ENCODE measurements around the gene TNPO1. TPM values are rescaled to one million over a fixed set of nuclear protein-coding genes. Genes with fewer than 3 reads are reported as not detected.

TNPO1 gene
- total and polyA plus RNA-seq, 2 of the 13 experiments (the other 11 are each of a cell fraction or from before 2014, with no cell fraction given) = 26.7 to 123 TPM

DNA sequence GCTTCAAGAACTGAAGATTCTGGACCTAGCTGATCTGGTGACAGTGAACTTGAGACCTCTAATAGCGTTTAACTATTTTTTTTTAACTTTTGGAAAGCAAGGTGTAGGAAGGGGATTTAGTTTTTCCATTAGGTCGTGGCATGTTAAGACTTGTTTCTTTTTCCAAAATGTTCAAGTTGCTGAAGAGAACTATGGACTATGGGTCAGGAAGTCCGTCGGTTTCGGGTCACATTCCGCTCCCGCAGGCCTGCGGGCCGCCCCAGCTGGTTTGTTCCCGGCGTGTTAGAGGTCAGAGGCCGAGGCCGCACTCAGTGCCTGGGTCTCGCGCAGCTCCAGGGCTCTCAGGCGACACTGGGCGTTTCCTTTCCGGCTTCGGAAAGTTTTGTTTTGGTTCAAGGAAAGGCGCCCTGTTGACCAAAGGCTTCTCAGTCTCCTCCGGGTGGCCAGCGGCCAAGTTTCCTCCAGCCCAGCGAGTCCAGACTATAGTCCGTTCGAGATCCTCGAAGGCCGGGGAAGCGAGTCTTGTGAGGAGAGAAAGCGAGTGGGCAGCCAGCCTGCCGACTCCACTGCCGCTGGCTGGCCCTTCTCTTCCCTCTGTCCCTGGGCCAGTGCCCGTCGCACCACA is 138.8 kb downstream of the TNPO1 start (continued):
- TF ChIP-seq, protein P1, sequence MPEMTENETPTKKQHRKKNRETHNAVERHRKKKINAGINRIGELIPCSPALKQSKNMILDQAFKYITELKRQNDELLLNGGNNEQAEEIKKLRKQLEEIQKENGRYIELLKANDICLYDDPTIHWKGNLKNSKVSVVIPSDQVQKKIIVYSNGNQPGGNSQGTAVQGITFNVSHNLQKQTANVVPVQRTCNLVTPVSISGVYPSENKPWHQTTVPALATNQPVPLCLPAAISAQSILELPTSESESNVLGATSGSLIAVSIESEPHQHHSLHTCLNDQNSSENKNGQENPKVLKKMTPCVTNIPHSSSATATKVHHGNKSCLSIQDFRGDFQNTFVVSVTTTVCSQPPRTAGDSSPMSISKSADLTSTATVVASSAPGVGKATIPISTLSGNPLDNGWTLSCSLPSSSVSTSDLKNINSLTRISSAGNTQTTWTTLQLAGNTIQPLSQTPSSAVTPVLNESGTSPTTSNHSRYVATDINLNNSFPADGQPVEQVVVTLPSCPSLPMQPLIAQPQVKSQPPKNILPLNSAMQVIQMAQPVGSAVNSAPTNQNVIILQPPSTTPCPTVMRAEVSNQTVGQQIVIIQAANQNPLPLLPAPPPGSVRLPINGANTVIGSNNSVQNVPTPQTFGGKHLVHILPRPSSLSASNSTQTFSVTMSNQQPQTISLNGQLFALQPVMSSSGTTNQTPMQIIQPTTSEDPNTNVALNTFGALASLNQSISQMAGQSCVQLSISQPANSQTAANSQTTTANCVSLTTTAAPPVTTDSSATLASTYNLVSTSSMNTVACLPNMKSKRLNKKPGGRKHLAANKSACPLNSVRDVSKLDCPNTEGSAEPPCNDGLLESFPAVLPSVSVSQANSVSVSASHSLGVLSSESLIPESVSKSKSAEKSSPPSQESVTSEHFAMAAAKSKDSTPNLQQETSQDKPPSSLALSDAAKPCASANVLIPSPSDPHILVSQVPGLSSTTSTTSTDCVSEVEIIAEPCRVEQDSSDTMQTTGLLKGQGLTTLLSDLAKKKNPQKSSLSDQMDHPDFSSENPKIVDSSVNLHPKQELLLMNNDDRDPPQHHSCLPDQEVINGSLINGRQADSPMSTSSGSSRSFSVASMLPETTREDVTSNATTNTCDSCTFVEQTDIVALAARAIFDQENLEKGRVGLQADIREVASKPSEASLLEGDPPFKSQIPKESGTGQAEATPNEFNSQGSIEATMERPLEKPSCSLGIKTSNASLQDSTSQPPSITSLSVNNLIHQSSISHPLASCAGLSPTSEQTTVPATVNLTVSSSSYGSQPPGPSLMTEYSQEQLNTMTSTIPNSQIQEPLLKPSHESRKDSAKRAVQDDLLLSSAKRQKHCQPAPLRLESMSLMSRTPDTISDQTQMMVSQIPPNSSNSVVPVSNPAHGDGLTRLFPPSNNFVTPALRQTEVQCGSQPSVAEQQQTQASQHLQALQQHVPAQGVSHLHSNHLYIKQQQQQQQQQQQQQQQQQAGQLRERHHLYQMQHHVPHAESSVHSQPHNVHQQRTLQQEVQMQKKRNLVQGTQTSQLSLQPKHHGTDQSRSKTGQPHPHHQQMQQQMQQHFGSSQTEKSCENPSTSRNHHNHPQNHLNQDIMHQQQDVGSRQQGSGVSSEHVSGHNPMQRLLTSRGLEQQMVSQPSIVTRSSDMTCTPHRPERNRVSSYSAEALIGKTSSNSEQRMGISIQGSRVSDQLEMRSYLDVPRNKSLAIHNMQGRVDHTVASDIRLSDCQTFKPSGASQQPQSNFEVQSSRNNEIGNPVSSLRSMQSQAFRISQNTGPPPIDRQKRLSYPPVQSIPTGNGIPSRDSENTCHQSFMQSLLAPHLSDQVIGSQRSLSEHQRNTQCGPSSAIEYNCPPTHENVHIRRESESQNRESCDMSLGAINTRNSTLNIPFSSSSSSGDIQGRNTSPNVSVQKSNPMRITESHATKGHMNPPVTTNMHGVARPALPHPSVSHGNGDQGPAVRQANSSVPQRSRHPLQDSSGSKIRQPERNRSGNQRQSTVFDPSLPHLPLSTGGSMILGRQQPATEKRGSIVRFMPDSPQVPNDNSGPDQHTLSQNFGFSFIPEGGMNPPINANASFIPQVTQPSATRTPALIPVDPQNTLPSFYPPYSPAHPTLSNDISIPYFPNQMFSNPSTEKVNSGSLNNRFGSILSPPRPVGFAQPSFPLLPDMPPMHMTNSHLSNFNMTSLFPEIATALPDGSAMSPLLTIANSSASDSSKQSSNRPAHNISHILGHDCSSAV (CRISPR knock-in tag; IDR thresholded peaks at IDR 0.05; ENCODE audit: borderline replicate concordance) = no peak
- no peak for TF ChIP-seq KLF12 (CRISPR knock-in tag; IDR thresholded peaks at IDR 0.05; ENCODE audit: borderline replicate concordance)
- no peak for TF ChIP-seq NFIB (CRISPR knock-in tag; IDR thresholded peaks at IDR 0.05; ENCODE audit: borderline replicate concordance)
- TF ChIP-seq TCF7L2 (IDR thresholded peaks at IDR 0.05; ENCODE audit: low read depth, low read length) = no peak
- TF ChIP-seq ZNF3 (CRISPR knock-in tag; IDR thresholded peaks at IDR 0.05) = no peak
- no peak for TF ChIP-seq SALL1 (CRISPR knock-in tag; IDR thresholded peaks at IDR 0.05)
- TF ChIP-seq, protein P2, sequence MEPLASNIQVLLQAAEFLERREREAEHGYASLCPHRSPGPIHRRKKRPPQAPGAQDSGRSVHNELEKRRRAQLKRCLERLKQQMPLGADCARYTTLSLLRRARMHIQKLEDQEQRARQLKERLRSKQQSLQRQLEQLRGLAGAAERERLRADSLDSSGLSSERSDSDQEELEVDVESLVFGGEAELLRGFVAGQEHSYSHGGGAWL (CRISPR knock-in tag; IDR thresholded peaks at IDR 0.05) = 0 out of 2 replicates have a peak, but pooled peaks have one; percentile 5
- peak; percentile 67 for TF ChIP-seq ZNF883 (CRISPR knock-in tag; IDR thresholded peaks at IDR 0.05; ENCODE audit: not compliant biosample characterization)
- TF ChIP-seq SMYD3 (CRISPR knock-in tag; IDR thresholded peaks at IDR 0.05) = no peak
- TF ChIP-seq, protein P3, sequence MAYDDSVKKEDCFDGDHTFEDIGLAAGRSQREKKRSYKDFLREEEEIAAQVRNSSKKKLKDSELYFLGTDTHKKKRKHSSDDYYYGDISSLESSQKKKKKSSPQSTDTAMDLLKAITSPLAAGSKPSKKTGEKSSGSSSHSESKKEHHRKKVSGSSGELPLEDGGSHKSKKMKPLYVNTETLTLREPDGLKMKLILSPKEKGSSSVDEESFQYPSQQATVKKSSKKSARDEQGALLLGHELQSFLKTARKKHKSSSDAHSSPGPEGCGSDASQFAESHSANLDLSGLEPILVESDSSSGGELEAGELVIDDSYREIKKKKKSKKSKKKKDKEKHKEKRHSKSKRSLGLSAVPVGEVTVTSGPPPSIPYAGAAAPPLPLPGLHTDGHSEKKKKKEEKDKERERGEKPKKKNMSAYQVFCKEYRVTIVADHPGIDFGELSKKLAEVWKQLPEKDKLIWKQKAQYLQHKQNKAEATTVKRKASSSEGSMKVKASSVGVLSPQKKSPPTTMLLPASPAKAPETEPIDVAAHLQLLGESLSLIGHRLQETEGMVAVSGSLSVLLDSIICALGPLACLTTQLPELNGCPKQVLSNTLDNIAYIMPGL (CRISPR knock-in tag; IDR thresholded peaks at IDR 0.05; ENCODE audit: borderline replicate concordance in 1 of 2, low read depth in 1 of 2) = no peak
- TF ChIP-seq DR1 (CRISPR knock-in tag; IDR thresholded peaks at IDR 0.05) = no peak
- peak; percentile 41 for TF ChIP-seq ZNF772 (CRISPR knock-in tag; IDR thresholded peaks at IDR 0.05)
- no peak for TF ChIP-seq ZNF7 (CRISPR knock-in tag; IDR thresholded peaks at IDR 0.05)
- no peak for TF ChIP-seq PAWR (CRISPR knock-in tag; IDR thresholded peaks at IDR 0.05; ENCODE audit: borderline replicate concordance)
- peak; percentile 75 for TF ChIP-seq ZNF292 (CRISPR knock-in tag; IDR thresholded peaks at IDR 0.05; ENCODE audit: borderline replicate concordance, low read depth)
- no peak for TF ChIP-seq ZNF136 (CRISPR knock-in tag; IDR thresholded peaks at IDR 0.05; ENCODE audit: low read depth)
- no peak for TF ChIP-seq SMAD1 (CRISPR knock-in tag; IDR thresholded peaks at IDR 0.05; ENCODE audit: borderline replicate concordance, low read depth)
- no peak for TF ChIP-seq NR3C1 (CRISPR knock-in tag; IDR thresholded peaks at IDR 0.05)
- no peak for TF ChIP-seq FOSL1 (CRISPR knock-in tag; IDR thresholded peaks at IDR 0.05; ENCODE audit: borderline replicate concordance)
- 0 out of 2 replicates have a peak, but pooled peaks have one; percentile 45 for TF ChIP-seq ZNF256 (CRISPR knock-in tag; conservative IDR thresholded peaks at IDR 0.05)
